ENCODE results near the gene CEP170.

The CEP170 gene

GRCh38 chr1:243267914-243268653 lies 13.0 kb upstream of the CEP170 start:
- no peak for DNase-seq

- DNase-seq, result no peak
Observed at GRCh38 chr1:243267471-243267880, 12.4 kb upstream of the CEP170 start.

GRCh38 chr1:243266231-243266630 lies 11.2 kb upstream of the CEP170 start:
- no peak for DNase-seq

- no peak for DNase-seq
Observed at GRCh38 chr1:243264717-243265116, 9.6 kb upstream of the CEP170 start.

GRCh38 chr1:243261390-243261789 lies 6.3 kb upstream of the CEP170 start:
- DNase-seq, result no peak

- DNase-seq, result no peak
Observed at GRCh38 chr1:243260221-243260880, 5.3 kb upstream of the CEP170 start.

- DNase-seq, result no peak
Observed at GRCh38 chr1:243258731-243259130, 3.6 kb upstream of the CEP170 start.

- DNase-seq, result no peak
Observed at GRCh38 chr1:243257189-243257588, 2.1 kb upstream of the CEP170 start.

GRCh38 chr1:243256590-243256989 lies 1.5 kb upstream of the CEP170 start:
- DNase-seq, result no peak

- peak; percentile 93 to 95 for DNase-seq
Observed at GRCh38 chr1:243255791-243256512, 871 bp upstream of the CEP170 start, which contains the start of gene SDCCAG8. Gene SDCCAG8 (plus strand): TSS chr1:243256041. CDS start chr1:243256174, 133 bp downstream.

- DNase-seq, result peak; percentile 68 to 74
Observed at GRCh38 chr1:243254233-243254926, 701 bp downstream of the CEP170 start.

- DNase-seq, result peak in 1 of 2 experiments; percentile 6
Observed at GRCh38 chr1:243253926-243254232, 1.2 kb downstream of the CEP170 start.

- no peak for DNase-seq
Observed at GRCh38 chr1:243253211-243253925, 1.7 kb downstream of the CEP170 start.

GRCh38 chr1:243251539-243251938 lies 3.5 kb downstream of the CEP170 start:
- DNase-seq, result no peak

GRCh38 chr1:243250102-243250501 lies 5.0 kb downstream of the CEP170 start:
- DNase-seq, result no peak

GRCh38 chr1:243249214-243249613 lies 5.9 kb downstream of the CEP170 start:
- no peak for DNase-seq

- no peak for DNase-seq
Observed at GRCh38 chr1:243247901-243248300, 7.2 kb downstream of the CEP170 start.

- no peak for DNase-seq
Observed at GRCh38 chr1:243246916-243247315, 8.2 kb downstream of the CEP170 start.

GRCh38 chr1:243244432-243244841 lies 10.6 kb downstream of the CEP170 start:
- no peak for DNase-seq

GRCh38 chr1:243236604-243237252 lies 18.4 kb downstream of the CEP170 start:
- DNase-seq, result no peak

- DNase-seq, result no peak
Observed at GRCh38 chr1:243234978-243235647, 20.0 kb downstream of the CEP170 start.

Data from activated CD4-positive, alpha-beta T cell treated with anti-CD3 and anti-CD28 coated beads, Interleukin-2, amount 50 U/mL, for 48 hours (primary cell).